GM12878 (cell line): ENCODE results near the gene DNAH9. TPM values are rescaled to one million over a fixed set of nuclear protein-coding genes. Genes with fewer than 3 reads are reported as not detected.

Source experiments
- ATAC-seq: fragments of 200-7000 bp; cut with Tn5 transposase; 3 replicates; pipeline ENCODE4 v1.9.1; 2020; ENCODE audit warnings: mild to moderate bottlenecking, moderate library complexity
- BruUV-seq: library from RNA; stranded (reverse); fragments of 400-500 nt; replicated peaks from 2 replicates; lab custom pipeline; 2021; lab: Mats Ljungman, UMichigan
- CTCF ChIA-PET: fragments of 300-600 bp; sonication (Branson Sonifier 250); formaldehyde crosslinking; extraction: SDS; loops from one replicate; lab custom pipeline; 2021; ENCODE audit warnings: inconsistent platforms; lab: Yijun Ruan, JAX
- POLR2A ChIA-PET: fragments of 350-600 bp; formaldehyde crosslinking; extraction: SDS; loops from one replicate; lab custom pipeline; 2021; ENCODE audit warnings: inconsistent platforms; lab: Charles Lee
- RAD21 ChIA-PET: fragments of 300-600 bp; sonication (Branson Sonifier 250); formaldehyde crosslinking; loops from one replicate; lab custom pipeline; 2023; ENCODE audit warnings: antibody characterized with exemption; ENCODE audit not compliant: unreplicated experiment; lab: Charles Lee
- SMC1A ChIA-PET: fragments of 300-600 bp; sonication (Branson Sonifier 250); formaldehyde crosslinking; loops from one replicate; lab custom pipeline; 2023; ENCODE audit not compliant: unreplicated experiment, uncharacterized antibody; lab: Charles Lee
- DNase-seq: peaks from one replicate; pipeline ENCODE4 v3.0.0-alpha.2; 2011; ENCODE audit warnings: low read depth, low spot score
- FAIRE-seq: peaks from 3 replicates; lab custom pipeline; 2011; peaks lifted over from hg19 to GRCh38; lab: Jason Lieb, UNC
- H2AFZ ChIP-seq: 2 replicates; pipeline ENCODE4 v1.6.0; 2011; ENCODE audit warnings: low read depth, low read length, control low read depth; ENCODE audit not compliant: control insufficient read depth
- H3K27ac ChIP-seq: 2 replicates; pipeline ENCODE4 v1.5.1; 2011; ENCODE audit warnings: control low read depth; ENCODE audit not compliant: control insufficient read depth, insufficient read depth
- H3K27me3 ChIP-seq, 2 experiments: replicated peaks in 1 of 2; 2 replicates each; pipeline versions ENCODE4 v1.6.0 to v1.6.1; 2011; ENCODE audit warnings: low read length in 1 of 2; ENCODE audit not compliant: control insufficient read depth in 2 of 2, insufficient read depth in 2 of 2
- H3K36me3 ChIP-seq, 2 experiments: 2 replicates each; pipeline ENCODE4 v1.5.1; 2011; ENCODE audit warnings: low read length in 1 of 2; ENCODE audit not compliant: control insufficient read depth in 2 of 2, insufficient read depth in 2 of 2
- H3K4me1 ChIP-seq: 2 replicates; pipeline ENCODE4 v1.6.1; 2011; ENCODE audit warnings: mild to moderate bottlenecking, low read length, moderate library complexity, mixed read lengths; ENCODE audit not compliant: control insufficient read depth, insufficient read depth
- H3K4me2 ChIP-seq: 2 replicates; pipeline ENCODE4 v1.6.0; 2011; ENCODE audit warnings: control low read depth; ENCODE audit not compliant: control insufficient read depth, insufficient read depth
- H3K4me3 ChIP-seq: fragments of 200-600 bp; sonication (generic); 2 replicates; pipeline ENCODE4 v1.5.1; 2016
- H3K79me2 ChIP-seq: 2 replicates; pipeline ENCODE4 v1.6.0; 2011; ENCODE audit warnings: low read length; ENCODE audit not compliant: control insufficient read depth, insufficient read depth
- H3K9ac ChIP-seq: 2 replicates; pipeline ENCODE4 v1.8.0; 2011; ENCODE audit warnings: low read length, control low read depth, mixed read lengths; ENCODE audit not compliant: control insufficient read depth, insufficient read depth
- H3K9me3 ChIP-seq: replicated peaks from 3 replicates; pipeline ENCODE4 v1.5.1; 2011; ENCODE audit warnings: mild to moderate bottlenecking, low read length; ENCODE audit not compliant: control insufficient read depth, insufficient read depth
- H4K20me1 ChIP-seq: 2 replicates; pipeline ENCODE4 v1.6.0; 2011; ENCODE audit not compliant: control insufficient read depth, insufficient read depth
- BCL11A ChIP-seq: IDR thresholded peaks from 2 replicates; pipeline ENCODE4 v1.6.1; 2011; ENCODE audit warnings: low read depth, low read length
- BRCA1 ChIP-seq: IDR thresholded peaks from 2 replicates; pipeline ENCODE4 v1.6.1; 2011; ENCODE audit warnings: low read depth, low read length, improper control_type of control experiment
- CHD4 ChIP-seq: fragments of 200-600 bp; sonication (generic); IDR thresholded peaks from 2 replicates; pipeline ENCODE4 v1.6.1; 2016; ENCODE audit warnings: mild to moderate bottlenecking
- ELK1 ChIP-seq: IDR thresholded peaks from 2 replicates; pipeline ENCODE4 v1.6.1; 2012; ENCODE audit warnings: low read depth, low read length, improper control_type of control experiment
- FOS ChIP-seq: IDR thresholded peaks from 3 replicates; pipeline ENCODE4 v1.6.1; 2011; ENCODE audit warnings: borderline replicate concordance; ENCODE audit not compliant: insufficient read length; ENCODE audit errors: extremely low read depth
- NFXL1 ChIP-seq: fragments of 450-650 bp; IDR thresholded peaks from 2 replicates; pipeline ENCODE4 v1.6.1; 2017; ENCODE audit warnings: antibody characterized with exemption, mild to moderate bottlenecking, borderline replicate concordance
- RUNX3 ChIP-seq: IDR thresholded peaks from 2 replicates; pipeline ENCODE4 v1.6.1; 2012; ENCODE audit warnings: low read length, inconsistent platforms
- STAT1 ChIP-seq: fragments of 450-650 bp; conservative IDR thresholded peaks from 2 replicates; pipeline ENCODE4 v1.6.1; 2014; ENCODE audit warnings: antibody characterized with exemption, mild to moderate bottlenecking
- SUZ12 ChIP-seq: fragments of 200-600 bp; sonication (generic); IDR thresholded peaks from one replicate; pipeline ENCODE4 v1.6.1; 2018; ENCODE audit warnings: antibody characterized with exemption, mild to moderate bottlenecking; ENCODE audit not compliant: unreplicated experiment
- ZNF217 ChIP-seq: fragments of 450-650 bp; IDR thresholded peaks from 2 replicates; pipeline ENCODE4 v1.6.1; 2017; ENCODE audit warnings: antibody characterized with exemption, mild to moderate bottlenecking
- WGBS: methylation state at CpG from one replicate; pipeline ENCODE4 v1.1.6; 2016; ENCODE audit warnings: low lambda C conversion rate; ENCODE audit not compliant: insufficient replicate concordance, insufficient coverage; ENCODE audit errors: missing lambda C conversion rate; 5-methylcytosine and 5-hydroxymethylcytosine counted together
- in situ Hi-C: fragments of 300-500 bp; cut with MboI; formaldehyde crosslinking; loops from 9 replicates; pipeline ENCODE4 v1.14.3; 2018; ENCODE audit warnings: mixed read lengths
- intact Hi-C: fragments of 100-400 bp; cut with micrococcal nuclease; formaldehyde crosslinking; loops from one replicate; pipeline ENCODE4 v1.14.2; 2022; ENCODE audit not compliant: unreplicated experiment
- polyA plus RNA-seq, 11 experiments: library from polyadenylated mRNA; depleted of rRNA in 4 of 11; unstranded in 6 of 11; stranded (reverse) in 5 of 11; fragments of >200 nt; fragmentation: Nextera tagmentation in 4 of 11; fragmentation: Illumina TruSeq in 1 of 11; extraction: Ambion mirVana in 4 of 11; extraction: Trizol in 1 of 11; gene quantifications; 1 replicate in 1 of 11; 2 replicates in 10 of 11; pipeline versions ENCODE4 v1.2.1 to v1.2.3, GENCODE V29; 2011 to 2016; ENCODE audit warnings: inconsistent platforms in 2 of 11, missing spikeins in 2 of 11, low read depth in 1 of 11
- total RNA-seq, 4 experiments: library from RNA; depleted of rRNA in 3 of 4; stranded (reverse); fragments of >200 nt in 3 of 4; fragmentation: Illumina TruSeq in 1 of 4; extraction: Trizol in 1 of 4; gene quantifications; 2 replicates each; pipeline versions ENCODE4 v1.2.1 to v1.2.3, GENCODE V29; 2013 to 2021

The DNAH9 gene
- total and polyA plus RNA-seq, 10 of the 15 experiments (the other 5 are each of a cell fraction or from before 2014, with no cell fraction given): 0.10 to 0.40 (median 0.19) TPM; not detected in 7

DNA sequence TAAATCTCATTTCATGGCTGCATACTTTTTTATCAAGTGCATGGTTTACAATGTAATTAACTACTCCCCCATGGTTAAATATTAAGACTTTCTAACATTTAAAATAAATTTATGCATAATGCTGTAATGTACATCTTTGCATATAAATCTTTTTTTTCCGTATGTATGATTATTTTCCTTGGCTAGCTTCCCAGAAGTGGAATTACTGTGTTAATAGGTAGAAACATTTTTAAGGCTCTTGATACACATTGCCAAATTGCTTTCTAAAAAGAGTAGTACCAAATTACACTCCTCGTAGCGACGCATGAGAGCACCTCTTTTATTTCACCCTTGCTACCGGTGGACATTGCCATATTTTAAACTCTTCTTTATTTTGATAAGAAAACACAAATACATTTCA is 141.1 kb downstream of the DNAH9 start:
- H3K4me2 ChIP-seq: no peak overlapping the region
- no peak overlapping the region for H3K4me3 ChIP-seq
- intact Hi-C loops (no loop called here), in situ Hi-C loops (loop anchor here (10.0 kb wide), 1 partner anchor 65 kb away; no protein-coding TSS in a partner anchor)
- ChIA-PET CTCF (no interaction called here), SMC1A (interaction anchor here (0.6 kb wide), 1 partner anchor 1684 kb away, joined by 3 read pairs; no protein-coding TSS in a partner anchor), RAD21 (no interaction called here), POLR2A (no interaction called here)
- H3K9ac ChIP-seq: no peak overlapping the region
- no peaks in the 10 kb centered on the region for H3K79me2 ChIP-seq
- no peaks in the 10 kb centered on the region for H4K20me1 ChIP-seq
- no peaks in the 10 kb centered on the region for H3K27me3 ChIP-seq
- WGBS: 74% methylated on average over 5 of the region's 5 CpGs
- H3K4me1 ChIP-seq: no peaks in the 10 kb centered on the region
- TF ChIP-seq BRCA1 (no peak), CHD4 (no peak), FOS (no peak), SUZ12 (no peak), ELK1 (no peak), STAT1 (no peak), BCL11A (no peak), RUNX3 (no peak), NFXL1 (no peak), ZNF217 (no peak)
- BruUV-seq: no TSS peak
- no peaks in the 10 kb centered on the region for H3K36me3 ChIP-seq
- ATAC-seq (no peak), DNase-seq (no peak), FAIRE-seq (no peak)
- H3K27ac ChIP-seq: no peak overlapping the region
- no peak overlapping the region for H2AFZ ChIP-seq
- H3K9me3 ChIP-seq: no peaks in the 10 kb centered on the region
